Panc1 (cell line): ENCODE results near the gene ZNF415.

ENCODE experiments used
- CTCF ChIP-seq: fragments of 450-650 bp; IDR thresholded peaks from 2 replicates; pipeline ENCODE4 v1.5.1; 2017; ENCODE audit warnings: mild to moderate bottlenecking
- POLR2AphosphoS5 ChIP-seq: IDR thresholded peaks from 2 replicates; pipeline ENCODE4 v1.6.1; 2012; ENCODE audit warnings: mild to moderate bottlenecking, low read depth, low read length, moderate library complexity
- REST ChIP-seq, 2 experiments: IDR thresholded peaks; 2 replicates each; pipeline ENCODE4 v1.6.1; 2011 to 2012; ENCODE audit warnings: low read depth in 2 of 2, control low read depth in 1 of 2, low read length in 1 of 2, mild to moderate bottlenecking in 1 of 2, moderate library complexity in 1 of 2; ENCODE audit not compliant: insufficient read depth in 1 of 2
- SIN3A ChIP-seq: IDR thresholded peaks from 2 replicates; pipeline ENCODE4 v1.6.1; 2012; ENCODE audit warnings: low read depth, mild to moderate bottlenecking, low read length, moderate library complexity, borderline replicate concordance; ENCODE audit not compliant: insufficient read depth

GRCh38 chr19:53156850-53157249, 24.1 kb upstream of the ZNF415 start:
- no peak for TF ChIP-seq POLR2AphosphoS5
- no peak for TF ChIP-seq CTCF
- TF ChIP-seq SIN3A: no peak
- TF ChIP-seq REST (IDR thresholded peaks at IDR 0.05; ENCODE audit: insufficient read depth in 1 of 2, low read depth in 2 of 2, low read length in 1 of 2): no peak
